Gastroesophageal sphincter (tissue), 4 donors: ENCODE measurements around the gene NKAIN2. TPM values are rescaled to one million over a fixed set of nuclear protein-coding genes. Genes with fewer than 3 reads are reported as not detected.

Source experiments
- ATAC-seq: fragments of 150-250 bp; one replicate; pipeline ENCODE4 v1.9.1; 2016; ENCODE audit warnings: mild to moderate bottlenecking, moderate library complexity
- H3K27ac ChIP-seq, 4 donors: fragments of 200-600 bp; sonication (generic) in 3 of 4; 1 replicate in 3 of 4; 2 replicates in 1 of 4; pipeline ENCODE4 v1.5.1; 2016 to 2019
- H3K27me3 ChIP-seq: fragments of 200-600 bp; sonication (generic); one replicate; pipeline ENCODE4 v1.5.1; 2019
- H3K36me3 ChIP-seq, 2 donors: fragments of 200-600 bp; sonication (generic); one replicate each; pipeline ENCODE4 v1.5.1; 2019; ENCODE audit warnings: control low read depth in 1 of 2
- H3K4me1 ChIP-seq, 3 donors: fragments of 200-600 bp; sonication (generic); 1 replicate in 2 of 3; 2 replicates in 1 of 3; pipeline ENCODE4 v1.5.1; 2016 to 2019; ENCODE audit warnings: control low read depth in 2 of 3
- H3K4me3 ChIP-seq, 2 donors: fragments of 200-600 bp; sonication (generic); one replicate each; pipeline ENCODE4 v1.5.1; 2019; ENCODE audit warnings: mild to moderate bottlenecking in 1 of 2, moderate library complexity in 1 of 2
- H3K9me3 ChIP-seq, 3 donors: fragments of 200-600 bp; sonication (generic); one replicate each; pipeline ENCODE4 v1.5.1; 2017 to 2019; ENCODE audit warnings: control low read depth in 2 of 3
- EP300 ChIP-seq: sonication (generic); formaldehyde crosslinking; IDR thresholded peaks from one replicate; pipeline ENCODE4 v1.6.1; 2017; ENCODE audit warnings: antibody characterized with exemption, mild to moderate bottlenecking
- POLR2A ChIP-seq, 2 donors: fragments of 450-650 bp; IDR thresholded peaks; one replicate each; pipeline ENCODE4 v1.6.1; 2017; ENCODE audit warnings: antibody characterized with exemption in 2 of 2, mild to moderate bottlenecking in 2 of 2, moderate library complexity in 1 of 2
- POLR2AphosphoS5 ChIP-seq: sonication (generic); formaldehyde crosslinking; IDR thresholded peaks from one replicate; pipeline ENCODE4 v1.6.1; 2017; ENCODE audit warnings: antibody characterized with exemption
- WGBS, 2 donors: methylation state at CpG; one replicate each; pipeline ENCODE4 v1.1.5; 2018; ENCODE audit warnings: low coverage in 1 of 2; 5-methylcytosine and 5-hydroxymethylcytosine counted together
- total RNA-seq, 4 donors: library from RNA; depleted of rRNA; stranded (reverse); fragments of >200 nt; gene quantifications; one replicate each; pipeline ENCODE4 v1.1.0, GENCODE V29; 2016
- TF ChIP-seq, protein P1 (sequence below), 4 experiments: fragments of 200-600 bp in 2 of 4; fragments of 450-650 bp in 2 of 4; sonication (generic) in 1 of 4; IDR thresholded peaks; one replicate each; pipeline ENCODE4 v1.5.1; 2017 to 2019; ENCODE audit warnings: antibody characterized with exemption in 4 of 4, mild to moderate bottlenecking in 2 of 4, moderate library complexity in 2 of 4

NKAIN2 gene
- total RNA-seq, 4 donors from 2014 or later, result 0.23 to 3.2 TPM; not detected in 2

DNA sequence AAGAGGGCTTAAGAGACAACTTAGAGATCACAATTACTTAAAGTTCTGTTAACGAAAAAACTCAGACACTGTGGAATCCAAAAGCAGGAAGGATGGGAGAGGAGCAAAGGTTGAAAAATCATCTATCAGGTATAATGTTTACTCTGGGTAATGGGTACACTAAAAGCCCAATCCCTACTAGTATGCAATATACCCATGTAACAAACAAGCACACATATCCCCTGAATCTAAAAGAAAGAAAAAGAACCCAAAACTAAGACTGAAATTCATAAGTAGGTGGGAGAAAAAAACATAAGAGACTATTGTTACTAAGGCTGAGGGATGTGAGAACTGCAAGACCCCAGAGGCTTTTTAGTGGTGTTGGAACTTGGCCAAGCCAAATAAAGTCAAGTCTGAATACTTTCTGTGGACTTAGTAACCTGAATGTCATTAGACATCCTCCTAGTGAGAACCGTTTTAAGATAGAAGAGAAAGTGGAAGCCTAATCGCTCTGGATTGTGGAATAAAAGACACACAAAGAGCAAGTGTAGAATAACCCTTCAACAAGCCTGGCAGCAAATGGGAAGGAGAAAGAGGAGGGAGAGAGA lies 969.2 kb downstream of the NKAIN2 start:
- no peaks in the 10 kb centered on the region for H3K27me3 ChIP-seq
- no peaks in the 10 kb centered on the region for H3K36me3 ChIP-seq
- WGBS, 2 donors, result 56 to 71% methylated on average over 3 of the region's 3 CpGs
- no peak overlapping the region for H3K4me3 ChIP-seq
- H3K27ac ChIP-seq, result no peak overlapping the region
- H3K9me3 ChIP-seq, result no peaks in the 10 kb centered on the region
- no peak for ATAC-seq
- TF ChIP-seq POLR2A (IDR thresholded peaks at IDR 0.05) (no peak), POLR2AphosphoS5 (no peak), EP300 (no peak)
- TF ChIP-seq, protein P1, sequence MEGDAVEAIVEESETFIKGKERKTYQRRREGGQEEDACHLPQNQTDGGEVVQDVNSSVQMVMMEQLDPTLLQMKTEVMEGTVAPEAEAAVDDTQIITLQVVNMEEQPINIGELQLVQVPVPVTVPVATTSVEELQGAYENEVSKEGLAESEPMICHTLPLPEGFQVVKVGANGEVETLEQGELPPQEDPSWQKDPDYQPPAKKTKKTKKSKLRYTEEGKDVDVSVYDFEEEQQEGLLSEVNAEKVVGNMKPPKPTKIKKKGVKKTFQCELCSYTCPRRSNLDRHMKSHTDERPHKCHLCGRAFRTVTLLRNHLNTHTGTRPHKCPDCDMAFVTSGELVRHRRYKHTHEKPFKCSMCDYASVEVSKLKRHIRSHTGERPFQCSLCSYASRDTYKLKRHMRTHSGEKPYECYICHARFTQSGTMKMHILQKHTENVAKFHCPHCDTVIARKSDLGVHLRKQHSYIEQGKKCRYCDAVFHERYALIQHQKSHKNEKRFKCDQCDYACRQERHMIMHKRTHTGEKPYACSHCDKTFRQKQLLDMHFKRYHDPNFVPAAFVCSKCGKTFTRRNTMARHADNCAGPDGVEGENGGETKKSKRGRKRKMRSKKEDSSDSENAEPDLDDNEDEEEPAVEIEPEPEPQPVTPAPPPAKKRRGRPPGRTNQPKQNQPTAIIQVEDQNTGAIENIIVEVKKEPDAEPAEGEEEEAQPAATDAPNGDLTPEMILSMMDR (IDR thresholded peaks at IDR 0.05), result no peak
- H3K4me1 ChIP-seq, result no peaks in the 10 kb centered on the region

DNA sequence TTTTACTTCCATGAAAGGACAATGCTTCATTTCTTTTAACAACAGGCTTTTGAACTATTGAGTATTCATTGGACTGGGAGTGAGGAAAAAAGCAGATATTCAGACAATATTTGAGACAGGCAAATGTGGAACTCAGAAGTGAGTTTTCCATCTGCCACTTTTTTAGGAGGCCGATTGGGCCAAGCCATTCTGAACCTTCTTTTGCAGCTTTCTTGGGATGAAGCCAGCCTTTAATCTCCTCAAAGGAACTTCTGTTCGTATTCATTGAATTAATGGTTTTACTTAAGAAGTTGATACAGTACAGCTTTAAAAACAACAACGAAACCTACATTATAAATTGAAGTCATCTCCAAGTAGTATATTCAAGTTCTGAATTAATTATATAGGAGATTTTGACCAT lies 971.5 kb downstream of the NKAIN2 start:
- TF ChIP-seq POLR2AphosphoS5 (no peak), EP300 (no peak), POLR2A (IDR thresholded peaks at IDR 0.05) (no peak)
- TF ChIP-seq, protein P1 (IDR thresholded peaks at IDR 0.05), result no peak
- H3K9me3 ChIP-seq, result no peaks in the 10 kb centered on the region
- no peak for ATAC-seq
- H3K27ac ChIP-seq, result no peak overlapping the region
- H3K36me3 ChIP-seq, result no peaks in the 10 kb centered on the region
- no peaks in the 10 kb centered on the region for H3K4me1 ChIP-seq
- WGBS, 2 donors, result 27 to 45% methylated on average over 2 to 3 of the region's 3 CpGs
- no peak overlapping the region for H3K4me3 ChIP-seq
- no peaks in the 10 kb centered on the region for H3K27me3 ChIP-seq

DNA sequence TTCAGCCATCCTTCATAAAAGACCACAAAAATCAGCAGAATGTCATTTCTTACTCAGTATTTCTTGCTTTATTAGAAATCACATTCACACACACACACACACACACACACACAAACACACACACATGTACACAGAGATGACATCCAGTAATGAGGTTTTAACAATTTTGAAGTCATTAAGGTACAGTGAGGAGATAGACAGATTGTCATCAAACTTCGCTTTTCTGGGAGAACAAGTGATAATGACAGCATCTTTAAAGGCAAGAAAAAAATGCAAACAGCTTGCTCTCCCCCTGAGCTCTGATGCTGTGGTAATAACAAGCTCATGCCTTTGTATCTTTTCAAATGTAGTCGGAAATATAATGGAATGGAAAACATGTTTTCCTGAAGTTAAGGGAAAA lies 974.2 kb downstream of the NKAIN2 start:
- Histone ChIP-seq H3K9me3 (no peaks in the 10 kb centered on the region), H3K4me1 (no peaks in the 10 kb centered on the region), H3K27ac (no peak overlapping the region), H3K36me3 (no peaks in the 10 kb centered on the region), H3K4me3 (no peak overlapping the region), H3K27me3 (no peaks in the 10 kb centered on the region)
- 84 to 93% methylated on average over 2 of the region's 2 CpGs for WGBS, 2 donors
- no peak for ATAC-seq
- TF ChIP-seq EP300, result no peak
- TF ChIP-seq, protein P1 (IDR thresholded peaks at IDR 0.05), result no peak
- no peak for TF ChIP-seq POLR2AphosphoS5
- TF ChIP-seq POLR2A (IDR thresholded peaks at IDR 0.05), result no peak

DNA sequence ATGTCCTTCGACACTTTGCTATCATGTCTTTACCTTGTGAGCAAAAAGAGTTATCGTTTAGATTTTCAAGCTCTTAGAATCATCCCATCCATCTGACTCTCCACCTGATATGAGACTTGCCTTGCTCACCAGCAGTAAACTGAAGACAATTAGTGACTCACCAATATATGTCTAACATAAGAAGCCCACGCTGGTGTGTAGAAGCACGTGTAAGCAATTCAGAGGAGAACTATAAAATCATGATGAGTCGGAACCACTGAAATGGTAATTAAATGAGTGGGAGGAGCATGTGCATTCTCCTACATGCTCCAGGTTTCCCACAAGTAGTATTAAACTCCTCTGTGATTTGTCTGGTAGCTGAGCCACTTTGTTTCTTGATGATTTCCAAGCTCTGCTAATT lies 977.0 kb downstream of the NKAIN2 start:
- WGBS, 2 donors, result 81 to 90% methylated on average over 5 of the region's 5 CpGs
- no peak for ATAC-seq

DNA sequence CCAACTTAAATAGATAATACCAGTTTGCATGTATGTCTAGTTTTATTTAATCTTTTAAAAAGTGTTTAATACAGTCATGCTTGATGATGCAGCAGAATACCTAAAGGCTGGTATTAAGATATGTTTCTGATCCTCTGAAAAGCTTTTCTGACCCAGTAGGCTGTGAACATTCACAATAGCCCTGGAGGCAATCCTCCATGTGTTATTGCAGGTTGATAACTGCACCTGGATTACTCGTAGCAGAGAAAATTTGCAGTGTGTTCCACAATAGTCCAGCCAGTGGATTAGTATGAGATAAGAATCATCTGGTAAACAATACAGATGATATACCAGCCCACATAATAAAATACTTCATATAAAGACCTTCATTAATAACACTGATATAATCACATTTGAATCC lies 979.7 kb downstream of the NKAIN2 start:
- ATAC-seq, result no peak
- Histone ChIP-seq H3K4me3 (no peak overlapping the region), H3K9me3 (no peaks in the 10 kb centered on the region), H3K27ac (no peak overlapping the region), H3K36me3 (no peaks in the 10 kb centered on the region), H3K4me1 (no peaks in the 10 kb centered on the region), H3K27me3 (no peaks in the 10 kb centered on the region)
- TF ChIP-seq POLR2A (IDR thresholded peaks at IDR 0.05), result no peak
- WGBS, 2 donors, result 83 to 100% methylated on average over 1 of the region's 1 CpG

More for the DNA sequence above, 977.0 kb downstream of the NKAIN2 start:
- H3K4me3 ChIP-seq, result no peak overlapping the region
- no peaks in the 10 kb centered on the region for H3K36me3 ChIP-seq
- H3K4me1 ChIP-seq, result no peaks in the 10 kb centered on the region
- no peak overlapping the region for H3K27ac ChIP-seq
- H3K27me3 ChIP-seq, result no peaks in the 10 kb centered on the region
- H3K9me3 ChIP-seq, result no peaks in the 10 kb centered on the region
- TF ChIP-seq EP300 (no peak), POLR2A (IDR thresholded peaks at IDR 0.05) (no peak), POLR2AphosphoS5 (no peak)
- TF ChIP-seq, protein P1 (IDR thresholded peaks at IDR 0.05), result no peak
